GM21528 (cell line): ENCODE measurements around the gene SYTL5.

Experiments used
- ATAC-seq: cut with Tn5 transposase; IDR thresholded peaks from one replicate; pipeline ENCODE4 v1.9.1; 2021; ENCODE audit warnings: mild to moderate bottlenecking, moderate library complexity; ENCODE audit not compliant: unreplicated experiment, low FRiP score

Gene SYTL5

GRCh38 chrX:38127961-38128360, 121.6 kb downstream of the SYTL5 start:
- ATAC-seq, result no peak

- no peak for ATAC-seq
These were observed 123.0 kb downstream of the SYTL5 start for GRCh38 chrX:38129366-38129765.

- no peak for ATAC-seq
These were observed 132.0 kb downstream of the SYTL5 start for GRCh38 chrX:38138157-38138891.

GRCh38 chrX:38138900-38139299, 132.5 kb downstream of the SYTL5 start:
- ATAC-seq, result no peak

GRCh38 chrX:38142610-38143009, 136.3 kb downstream of the SYTL5 start:
- no peak for ATAC-seq

- ATAC-seq, result no peak
These were observed 142.7 kb downstream of the SYTL5 start for GRCh38 chrX:38149016-38149415.

GRCh38 chrX:38150993-38151392, 144.6 kb downstream of the SYTL5 start:
- no peak for ATAC-seq

GRCh38 chrX:38151441-38151840, 145.1 kb downstream of the SYTL5 start:
- no peak for ATAC-seq

GRCh38 chrX:38154340-38154739, 148.0 kb downstream of the SYTL5 start:
- no peak for ATAC-seq

- no peak for ATAC-seq
These were observed 148.5 kb downstream of the SYTL5 start for GRCh38 chrX:38154818-38155217.

- ATAC-seq, result no peak
These were observed 150.5 kb downstream of the SYTL5 start for GRCh38 chrX:38156838-38157237.

- no peak for ATAC-seq
These were observed 156.8 kb downstream of the SYTL5 start for GRCh38 chrX:38163193-38163592.

GRCh38 chrX:38165023-38165422, 158.7 kb downstream of the SYTL5 start:
- no peak for ATAC-seq

GRCh38 chrX:38166478-38167083, 160.2 kb downstream of the SYTL5 start:
- no peak for ATAC-seq

GRCh38 chrX:38170556-38170955, 164.2 kb downstream of the SYTL5 start:
- no peak for ATAC-seq

- ATAC-seq, result no peak
These were observed 166.2 kb downstream of the SYTL5 start for GRCh38 chrX:38172596-38172995.

GRCh38 chrX:38175139-38175538, 168.8 kb downstream of the SYTL5 start:
- ATAC-seq, result no peak

- no peak for ATAC-seq
These were observed 172.0 kb downstream of the SYTL5 start for GRCh38 chrX:38178396-38178795.
